ENCODE measurements around the gene TMEM100.
A peak's percentile ranks its signal among the peaks of the same experiment; 100 is the strongest.

The TMEM100 gene

GRCh38 chr17:55729484-55729883, 6.8 kb upstream of the TMEM100 start:
- no peak for TF ChIP-seq CTCF (IDR thresholded peaks at IDR 0.05; ENCODE audit: low read depth, low read length, missing control alignments)
- in situ Hi-C loops (cut with HindIII; ENCODE audit: low sequenced_read_pairs): no loop called here
- DNase-seq (ENCODE audit: low read depth): no peak
- H3K4me3 ChIP-seq (ENCODE audit: low read depth, low read length): no peak overlapping the region

DNA sequence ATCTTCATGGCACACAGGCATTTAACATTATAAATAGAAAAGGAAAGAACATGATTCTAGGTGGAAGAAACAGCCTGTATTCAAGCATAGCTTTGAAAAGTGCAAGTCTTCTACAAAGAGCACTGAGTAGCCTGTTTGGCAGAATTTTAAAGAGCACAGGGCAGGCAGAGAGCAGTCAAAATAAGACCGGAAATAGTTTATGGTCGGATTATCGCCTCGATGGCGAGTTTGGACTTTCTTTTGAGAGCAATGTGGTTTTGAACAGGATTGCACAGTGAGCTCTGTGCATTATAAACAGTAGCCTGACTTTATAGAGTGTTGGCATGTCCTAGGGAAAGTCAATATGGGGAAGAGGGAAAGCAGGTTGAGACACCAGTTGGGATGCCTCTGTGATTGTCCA, 6.2 kb upstream of the TMEM100 start:
- TF ChIP-seq CTCF (IDR thresholded peaks at IDR 0.05; ENCODE audit: low read depth, low read length, missing control alignments): no peak
- DNase-seq (ENCODE audit: low read depth): no peak
- H3K4me3 ChIP-seq (ENCODE audit: low read depth, low read length): no peak overlapping the region
- in situ Hi-C loops (cut with HindIII; ENCODE audit: low sequenced_read_pairs): no loop called here

GRCh38 chr17:55728361-55728760, 5.7 kb upstream of the TMEM100 start:
- H3K4me3 ChIP-seq (ENCODE audit: low read depth, low read length): no peak overlapping the region
- no peak for TF ChIP-seq CTCF (IDR thresholded peaks at IDR 0.05; ENCODE audit: low read depth, low read length, missing control alignments)
- in situ Hi-C loops (cut with HindIII; ENCODE audit: low sequenced_read_pairs): no loop called here
- no peak for DNase-seq (ENCODE audit: low read depth)

GRCh38 chr17:55727920-55728319, 5.3 kb upstream of the TMEM100 start:
- H3K4me3 ChIP-seq (ENCODE audit: low read depth, low read length): no peak overlapping the region
- in situ Hi-C loops (cut with HindIII; ENCODE audit: low sequenced_read_pairs): no loop called here
- no peak for TF ChIP-seq CTCF (IDR thresholded peaks at IDR 0.05; ENCODE audit: low read depth, low read length, missing control alignments)
- no peak for DNase-seq (ENCODE audit: low read depth)

DNA sequence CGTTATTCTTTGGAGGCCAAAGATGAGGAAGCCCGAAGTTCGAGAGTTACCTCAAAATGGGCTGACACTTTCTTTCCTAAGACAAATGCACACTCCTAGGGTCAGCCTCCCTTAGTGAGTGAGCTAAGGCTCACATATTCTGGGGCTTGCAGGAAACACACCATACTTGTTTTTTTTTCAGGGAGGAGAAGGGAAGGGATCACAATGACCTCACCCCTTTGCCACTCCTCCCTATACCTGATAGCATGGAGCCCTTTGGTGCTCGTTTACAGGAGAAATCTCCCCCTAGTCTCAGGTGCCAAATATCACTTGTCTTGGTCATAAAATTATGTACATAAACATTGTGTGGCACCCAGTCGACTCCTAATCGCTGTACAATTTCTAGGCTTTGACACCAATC, 4.6 kb upstream of the TMEM100 start:
- no peak for TF ChIP-seq CTCF (IDR thresholded peaks at IDR 0.05; ENCODE audit: low read depth, low read length, missing control alignments)
- in situ Hi-C loops (cut with HindIII; ENCODE audit: low sequenced_read_pairs): no loop called here
- no peak for DNase-seq (ENCODE audit: low read depth)
- H3K4me3 ChIP-seq (ENCODE audit: low read depth, low read length): no peak overlapping the region

DNA sequence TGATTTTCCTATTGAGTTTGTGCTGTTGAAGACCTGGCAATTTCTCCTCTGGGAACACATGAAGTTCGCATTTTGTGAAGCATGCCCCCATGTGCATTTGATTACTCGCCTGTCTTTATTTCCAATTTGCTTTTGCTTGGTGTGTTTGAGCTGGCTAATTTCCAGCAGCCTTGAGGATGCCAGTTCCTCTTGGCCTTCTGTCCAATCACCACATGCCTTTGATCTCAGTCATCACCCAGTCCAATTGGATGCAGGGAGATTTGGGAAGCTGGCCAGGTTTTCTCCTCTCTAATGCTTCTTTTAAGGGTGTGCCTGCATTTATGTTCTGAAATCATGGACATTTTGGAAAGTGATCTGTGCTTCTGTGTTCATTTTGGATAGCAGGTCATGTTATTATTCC, 3.8 kb upstream of the TMEM100 start:
- no peak overlapping the region for H3K4me3 ChIP-seq (ENCODE audit: low read depth, low read length)
- TF ChIP-seq CTCF (IDR thresholded peaks at IDR 0.05; ENCODE audit: low read depth, low read length, missing control alignments): no peak
- in situ Hi-C loops (cut with HindIII; ENCODE audit: low sequenced_read_pairs): no loop called here
- DNase-seq (ENCODE audit: low read depth): peak; percentile 91

DNA sequence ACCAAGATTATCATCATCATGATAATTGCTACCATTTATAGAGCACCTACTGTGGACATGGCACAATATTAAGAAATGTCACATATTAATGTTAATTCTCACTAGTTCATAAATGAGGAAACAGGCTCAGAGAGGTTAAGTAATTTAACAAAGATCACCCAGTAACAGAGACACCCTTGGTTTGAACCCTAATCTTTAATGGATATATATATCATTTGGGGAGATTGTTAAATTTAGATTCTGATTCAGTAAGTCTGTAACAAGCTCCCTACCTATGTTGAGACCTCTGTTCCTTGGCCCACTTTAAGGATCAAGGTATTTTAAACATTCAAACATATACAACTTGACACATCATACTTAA, 804 bp upstream of the TMEM100 start:
- in situ Hi-C loops (cut with HindIII; ENCODE audit: low sequenced_read_pairs): no loop called here
- TF ChIP-seq CTCF (IDR thresholded peaks at IDR 0.05; ENCODE audit: low read depth, low read length, missing control alignments): no peak
- no peak overlapping the region for H3K4me3 ChIP-seq (ENCODE audit: low read depth, low read length)
- DNase-seq (ENCODE audit: low read depth): no peak
